ENCODE results near the gene TRAK2. TPM values are rescaled to one million over a fixed set of nuclear protein-coding genes. Genes with fewer than 3 reads are reported as not detected.

TRAK2 gene
- total and polyA plus RNA-seq, 2 of the 8 experiments (the other 6 are each of a cell fraction or from before 2014, with no cell fraction given): 4.5 to 15.7 TPM

- FAIRE-seq: no peak
Measured at GRCh38 chr2:201430839-201431238, 20.4 kb downstream of the TRAK2 start.

More at GRCh38 chr2:201430839-201431238, 20.4 kb downstream of the TRAK2 start:
- Histone ChIP-seq H3K56ac (replicated peaks; ENCODE audit: insufficient read length, low read depth, low read length) (no peak overlapping the region), H2AFZ (ENCODE audit: low read length) (no peak overlapping the region), H2BK20ac (ENCODE audit: low read length) (no peak overlapping the region), H3K23ac (ENCODE audit: insufficient read length) (no peak overlapping the region), H4K91ac (replicated peaks; ENCODE audit: insufficient read length, low read length) (no peak overlapping the region), H3K4me3 (ENCODE audit: extremely low read depth in 1 of 4, insufficient read depth in 2 of 4, low read depth in 3 of 4, low read length in 4 of 4) (no peak overlapping the region), H3K14ac (ENCODE audit: insufficient read length) (no peak overlapping the region), H3K36me3 (ENCODE audit: control insufficient read depth in 2 of 4, insufficient read depth in 4 of 4, low read length in 3 of 4) (peaks cover 0 to 5% (median 0%) of the 10 kb centered on the region in 4 experiments; a peak in 1 of 8 replicates), H3K9ac (replicated peaks in 1 of 4; ENCODE audit: extremely low read depth in 1 of 4, low read depth in 3 of 4, low read length in 3 of 4) (no peak overlapping the region), H3K4ac (replicated peaks; ENCODE audit: insufficient read length, low read depth, low read length) (no peak overlapping the region), H3K23me2 (ENCODE audit: low read depth, low read length) (no peaks in the 10 kb centered on the region), H2AK5ac (ENCODE audit: low read depth, low read length) (no peak overlapping the region), H4K20me1 (replicated peaks in 1 of 2; ENCODE audit: control insufficient read depth in 1 of 2, insufficient read depth in 2 of 2, low read length in 2 of 2) (peaks cover 0 to 2% of the 10 kb centered on the region in 2 experiments), H2BK15ac (ENCODE audit: low read length) (no peak overlapping the region), H4K5ac (ENCODE audit: insufficient read length, low read depth, low read length) (no peak overlapping the region), H3K9me3 (ENCODE audit: insufficient read depth in 2 of 2, low read depth in 1 of 2, low read length in 1 of 2) (peaks cover 11 to 12% of the 10 kb centered on the region in 2 experiments; a peak in 2 of 4 replicates), H3K79me1 (ENCODE audit: low read depth, low read length) (no peaks in the 10 kb centered on the region), H3K4me1 (replicated peaks in 1 of 4; ENCODE audit: control insufficient read depth in 3 of 4, insufficient read depth in 4 of 4, low read length in 3 of 4) (no peaks in the 10 kb centered on the region), H2BK12ac (ENCODE audit: low read depth, low read length) (no peak overlapping the region), H4K8ac (ENCODE audit: extremely low read depth, insufficient read depth, low read length) (no peak overlapping the region), H2BK120ac (replicated peaks; ENCODE audit: low read depth, low read length) (no peak overlapping the region), H3K4me2 (ENCODE audit: insufficient read depth in 1 of 2, low read depth in 2 of 2, low read length in 2 of 2) (no peak overlapping the region), H3K79me2 (ENCODE audit: control insufficient read depth in 1 of 2, insufficient read depth in 2 of 2, low read length in 2 of 2) (0 out of 4 replicates have a peak, but pooled peaks cover 0 to 3% of the 10 kb centered on the region in 2 experiments), H3K18ac (ENCODE audit: extremely low read depth, low read length) (no peak overlapping the region), H3K27me3 (replicated peaks in 1 of 4; ENCODE audit: control insufficient read depth in 3 of 4, extremely low read depth in 1 of 4, insufficient read depth in 3 of 4, low read length in 3 of 4) (no peaks in the 10 kb centered on the region), H2BK5ac (ENCODE audit: low read depth, low read length) (no peak overlapping the region), H3K27ac (ENCODE audit: low read depth, low read length) (no peak overlapping the region)
- CTCF ChIA-PET (ENCODE audit: partially characterized antibody): no interaction called here
- TF ChIP-seq FOSL1 (IDR thresholded peaks at IDR 0.05; ENCODE audit: insufficient read depth, low read depth, low read length) (no peak), BRCA1 (IDR thresholded peaks at IDR 0.05; ENCODE audit: low read depth, low read length) (no peak), ATF2 (IDR thresholded peaks at IDR 0.05; ENCODE audit: low read length) (no peak)
- WGBS, 2 experiments (ENCODE audit: extremely low coverage in 1 of 2, insufficient coverage in 1 of 2, insufficient read length in 1 of 2, insufficient replicate concordance in 2 of 2, low coverage in 1 of 2, low lambda C conversion rate in 2 of 2, missing lambda C conversion rate in 1 of 2): 91% methylated on average over 4 of the region's 5 CpGs; no CpG with 5 or more reads in 1 of the 2 experiments
- no peak for DNase-seq (ENCODE audit: low read depth in 1 of 2, low spot score in 2 of 2)
- POLR2A ChIA-PET (ENCODE audit: partially characterized antibody): interaction anchor here (1.6 kb wide), 1 partner anchor 9 kb away, joined by 3 read pairs; no protein-coding TSS in a partner anchor

All from H1 (cell line).